NCI-H128 (cell line): ENCODE measurements around the gene TTPAL.

Source experiments
- DNase-seq: peaks from one replicate; lab custom pipeline; 2025; ENCODE audit not compliant: unreplicated experiment; lab: John Stamatoyannopoulos, UW

The TTPAL gene

DNA sequence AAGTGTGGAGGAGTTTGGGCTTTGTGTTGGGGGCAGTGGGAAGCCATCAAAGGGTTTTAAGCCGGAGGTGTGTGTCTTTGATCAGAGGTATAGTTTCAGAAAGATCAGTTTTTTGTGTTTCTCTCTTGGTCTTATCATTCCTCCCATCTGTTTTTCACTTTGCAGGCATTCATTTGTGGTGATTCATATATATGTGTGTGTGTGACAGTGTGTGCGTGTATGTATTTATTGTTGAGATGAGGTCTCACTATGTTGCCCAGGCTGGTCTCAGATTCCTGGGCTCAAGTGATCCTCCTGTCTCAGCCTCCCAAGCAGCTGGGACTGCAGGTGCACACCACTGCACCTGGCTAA lies 57.3 kb downstream of the TTPAL start:
- DNase-seq, result no peak

GRCh38 chr20:44533928-44534327 lies 58.3 kb downstream of the TTPAL start:
- DNase-seq, result no peak

DNA sequence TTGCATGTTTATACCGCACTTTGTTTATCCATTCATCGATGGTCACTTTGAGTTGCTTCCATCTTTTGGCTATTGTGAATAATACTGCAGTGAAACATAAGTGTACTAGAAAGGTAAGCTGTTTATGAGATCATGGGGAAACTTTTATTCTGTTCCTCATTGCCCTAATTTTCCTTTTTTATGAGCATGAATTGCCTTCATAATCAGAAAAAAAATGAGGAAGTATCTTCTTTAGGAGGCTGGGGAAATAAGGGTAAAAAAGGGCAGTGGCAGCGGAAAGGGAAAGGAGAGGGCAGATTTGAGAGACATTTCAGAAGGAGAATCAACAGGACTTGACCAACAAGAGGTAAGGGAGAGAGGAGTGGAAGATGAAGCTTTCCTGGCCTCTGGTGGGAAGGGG lies 60.5 kb downstream of the TTPAL start:
- no peak for DNase-seq

DNA sequence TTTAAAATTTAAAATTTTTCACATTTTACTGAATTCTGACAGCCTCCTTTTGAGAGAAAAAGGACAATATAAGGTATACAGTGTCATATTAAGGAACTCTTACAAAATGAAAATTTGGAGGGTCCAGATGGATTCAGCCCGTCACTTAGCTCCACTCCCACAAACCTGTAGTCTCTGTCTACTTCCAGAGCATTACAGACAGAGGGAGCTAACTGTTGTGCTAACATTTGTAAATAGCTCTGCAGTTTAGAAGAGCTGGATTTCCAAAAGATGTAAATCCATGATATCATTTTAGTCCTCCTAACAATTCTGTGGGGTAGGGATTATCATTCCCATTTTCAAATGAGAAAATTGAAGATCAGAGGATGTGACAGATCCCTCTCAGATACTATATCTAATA lies 62.3 kb downstream of the TTPAL start:
- DNase-seq, result no peak

DNA sequence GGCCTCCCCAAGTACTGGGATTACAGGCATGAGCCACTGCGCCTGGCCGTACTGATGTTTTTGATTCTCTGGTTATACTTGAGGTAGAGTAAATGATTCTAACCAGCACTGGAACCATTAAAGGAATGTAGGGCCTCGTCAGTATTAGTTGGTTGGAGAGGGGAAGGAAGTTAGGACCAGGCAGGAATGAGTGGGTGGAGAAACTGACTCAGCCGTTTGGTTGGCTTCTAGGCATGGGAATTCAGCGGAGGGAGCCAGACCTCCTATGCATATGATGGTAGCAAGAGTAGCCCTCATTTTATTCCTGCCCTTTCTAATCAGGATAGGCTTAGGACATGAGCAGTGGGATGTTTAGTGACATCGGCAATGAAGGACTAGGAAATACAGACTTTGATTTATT lies 65.2 kb downstream of the TTPAL start:
- DNase-seq, result no peak

DNA sequence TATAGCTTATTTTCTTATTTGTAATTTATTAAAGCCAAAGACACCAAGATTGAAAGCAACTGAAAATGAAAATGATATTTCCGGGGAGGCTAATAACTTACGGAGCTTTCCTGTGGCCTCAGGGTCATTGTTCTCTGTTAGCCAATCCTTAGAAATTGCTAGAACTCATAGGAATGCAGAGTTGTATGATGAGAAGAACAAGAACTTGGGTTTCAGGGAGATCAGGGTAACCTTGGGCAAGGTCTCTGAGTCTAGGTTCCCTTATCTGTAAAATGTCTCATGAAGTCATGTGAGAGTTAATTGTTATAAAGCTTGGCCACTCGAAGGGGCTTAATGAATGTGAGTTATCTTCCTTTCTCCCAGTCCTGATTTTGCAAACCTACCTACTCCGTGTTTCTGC lies 66.3 kb downstream of the TTPAL start:
- no peak for DNase-seq

DNA sequence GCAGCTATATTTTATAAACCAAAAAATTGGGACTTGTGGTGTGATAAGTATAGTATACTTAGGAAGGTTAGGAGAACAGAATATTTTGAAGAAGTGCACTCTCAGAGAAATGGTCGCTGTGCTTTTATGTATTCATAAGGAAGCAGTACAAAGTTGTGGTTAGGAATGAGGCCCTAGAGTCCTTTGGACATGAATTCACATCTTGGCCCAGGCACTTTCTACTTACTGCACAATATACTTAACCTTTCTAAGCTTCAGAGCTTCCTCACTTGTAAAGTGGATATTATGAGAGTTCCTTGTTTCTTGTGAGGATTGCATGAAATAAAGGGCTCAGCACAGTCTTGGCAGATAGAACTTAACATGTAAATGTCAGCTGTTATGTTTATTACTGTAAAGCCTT lies 67.2 kb downstream of the TTPAL start:
- no peak for DNase-seq

DNA sequence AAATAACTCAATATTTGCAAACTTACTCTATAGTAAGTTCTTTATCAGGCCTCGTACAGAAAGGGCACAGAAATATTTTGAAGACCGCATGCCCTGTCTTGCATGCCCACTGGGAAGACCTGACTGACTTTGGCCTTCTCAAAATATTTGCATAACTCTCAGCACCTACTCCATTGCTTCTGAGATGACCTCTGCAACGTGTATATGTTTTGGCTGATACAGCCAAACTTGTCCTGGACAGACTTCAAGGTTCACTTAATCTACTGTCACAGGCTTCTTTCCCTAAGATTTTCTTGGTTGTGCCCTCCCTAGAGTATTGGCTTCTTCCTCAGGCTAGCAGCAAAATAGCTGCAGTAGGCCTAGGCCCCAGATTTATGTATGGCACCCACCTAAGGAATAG lies 67.7 kb downstream of the TTPAL start:
- no peak for DNase-seq
